Measurements from ENCODE around the gene PAQR7. TPM values are rescaled to one million over a fixed set of nuclear protein-coding genes. Genes with fewer than 3 reads are reported as not detected.

Gene PAQR7
- total and polyA plus RNA-seq, 3 experiments from 2014 or later = 0.09 to 8.1 (median 7.9) TPM

GRCh38 chr1:25878690-25879089, 3.2 kb upstream of the PAQR7 start:
- POLR2A ChIA-PET = no interaction called here

GRCh38 chr1:25877155-25877554, 1.6 kb upstream of the PAQR7 start:
- H3K9me3 ChIP-seq (ENCODE audit: low read length) = no peaks in the 10 kb centered on the region
- H3K27ac Mint-ChIP-seq = peak overlapping the region in 1 of 8 donors; percentile 61
- H3K36me3 Mint-ChIP-seq = no peaks in the 10 kb centered on the region
- H3K4me3 Mint-ChIP-seq = no peak overlapping the region
- ChIA-PET POLR2A (no interaction called here), CTCF (no interaction called here)
- H3K27me3 Mint-ChIP-seq = peaks cover 0 to 6% of the 10 kb centered on the region in 2 donors
- no peak overlapping the region for H3K4me3 ChIP-seq (ENCODE audit: low read length)
- H3K27me3 ChIP-seq (ENCODE audit: insufficient read depth, low read length, poor library complexity, severe bottlenecking) = no peaks in the 10 kb centered on the region
- H3K36me3 ChIP-seq (ENCODE audit: insufficient read depth, low read length) = no peaks in the 10 kb centered on the region
- no peaks in the 10 kb centered on the region for H3K9me3 Mint-ChIP-seq
- H3K4me1 ChIP-seq (ENCODE audit: insufficient read depth, low read length) = peaks cover 11% of the 10 kb centered on the region
- DNase-seq = no peak
- peaks cover 5 to 10% (median 8%) of the 10 kb centered on the region in 3 donors for H3K4me1 Mint-ChIP-seq
- no peak overlapping the region for H3K27ac ChIP-seq (ENCODE audit: low read depth, low read length)

More at GRCh38 chr1:25878690-25879089, 3.2 kb upstream of the PAQR7 start:
- Mint-ChIP-seq H3K27ac (peak overlapping the region in 1 of 8 donors; percentile 63), H3K4me1 (peaks cover 5 to 10% (median 8%) of the 10 kb centered on the region in 3 donors), H3K9me3 (no peaks in the 10 kb centered on the region), H3K36me3 (no peaks in the 10 kb centered on the region), H3K27me3 (peaks cover 0 to 6% of the 10 kb centered on the region in 2 donors), H3K4me3 (no peak overlapping the region)
- Histone ChIP-seq H3K9me3 (ENCODE audit: low read length) (no peaks in the 10 kb centered on the region), H3K27ac (ENCODE audit: low read depth, low read length) (no peak overlapping the region), H3K4me3 (ENCODE audit: low read length) (no peak overlapping the region), H3K27me3 (ENCODE audit: insufficient read depth, low read length, poor library complexity, severe bottlenecking) (no peaks in the 10 kb centered on the region), H3K4me1 (ENCODE audit: insufficient read depth, low read length) (peaks cover 11% of the 10 kb centered on the region), H3K36me3 (ENCODE audit: insufficient read depth, low read length) (no peaks in the 10 kb centered on the region)
- no peak for DNase-seq
- CTCF ChIA-PET = no interaction called here

GRCh38 chr1:25876693-25877077, 1.2 kb upstream of the PAQR7 start:
- CTCF ChIA-PET = interaction anchor here (1.5 to 2.1 kb wide), 3 partner anchors 10 to 121 kb away, joined by 4 to 6 read pairs (median 5); partner anchors contain the start of gene PAFAH2
- Mint-ChIP-seq H3K36me3 (no peaks in the 10 kb centered on the region), H3K4me1 (peaks cover 5 to 10% (median 8%) of the 10 kb centered on the region in 3 donors), H3K27me3 (peaks cover 0 to 6% of the 10 kb centered on the region in 2 donors), H3K4me3 (peak overlapping the region in 5 of 7 donors; percentile 33 to 86 (median 83)), H3K27ac (peak overlapping the region in 4 of 8 donors; percentile 13 to 96 (median 45)), H3K9me3 (no peaks in the 10 kb centered on the region)
- no peaks in the 10 kb centered on the region for H3K27me3 ChIP-seq (ENCODE audit: insufficient read depth, low read length, poor library complexity, severe bottlenecking)
- H3K4me1 ChIP-seq (ENCODE audit: insufficient read depth, low read length) = peaks cover 11% of the 10 kb centered on the region
- no peaks in the 10 kb centered on the region for H3K36me3 ChIP-seq (ENCODE audit: insufficient read depth, low read length)
- POLR2A ChIA-PET = no interaction called here
- DNase-seq = no peak
- H3K27ac ChIP-seq (ENCODE audit: low read depth, low read length) = no peak overlapping the region
- no peaks in the 10 kb centered on the region for H3K9me3 ChIP-seq (ENCODE audit: low read length)
- H3K4me3 ChIP-seq (ENCODE audit: low read length) = no peak overlapping the region

- H3K4me1 Mint-ChIP-seq = peaks cover 5 to 10% (median 8%) of the 10 kb centered on the region in 3 donors
Observed at GRCh38 chr1:25875856-25876692, 566 bp upstream of the PAQR7 start.

GRCh38 chr1:25874635-25875153, 814 bp downstream of the PAQR7 start:
- no peaks in the 10 kb centered on the region for H3K27me3 ChIP-seq (ENCODE audit: insufficient read depth, low read length, poor library complexity, severe bottlenecking)
- DNase-seq = no peak
- CTCF ChIA-PET = interaction anchor here (0.6 to 2.1 kb wide), 5 partner anchors 17 to 1280 kb away, joined by 3 to 10 read pairs (median 3); partner anchors contain the start of genes PAFAH2 and SLC9A1
- Mint-ChIP-seq H3K9me3 (no peaks in the 10 kb centered on the region), H3K36me3 (no peaks in the 10 kb centered on the region), H3K4me1 (peaks cover 5 to 10% (median 8%) of the 10 kb centered on the region in 3 donors), H3K4me3 (peak overlapping the region; percentile 81 to 93 (median 83)), H3K27me3 (peaks cover 0 to 5% of the 10 kb centered on the region in 2 donors), H3K27ac (peak overlapping the region in 6 of 8 donors; percentile 14 to 88 (median 54))
- no peaks in the 10 kb centered on the region for H3K9me3 ChIP-seq (ENCODE audit: low read length)
- H3K4me3 ChIP-seq (ENCODE audit: low read length) = peak overlapping the region; percentile 25
- POLR2A ChIA-PET = interaction anchor here (0.6 to 2.0 kb wide), 5 partner anchors 55 to 1598 kb away, joined by 3 to 17 read pairs (median 5); partner anchors contain the start of genes MTFR1L and PAFAH2
- H3K4me1 ChIP-seq (ENCODE audit: insufficient read depth, low read length) = peaks cover 11% of the 10 kb centered on the region
- no peaks in the 10 kb centered on the region for H3K36me3 ChIP-seq (ENCODE audit: insufficient read depth, low read length)
- H3K27ac ChIP-seq (ENCODE audit: low read depth, low read length) = peak overlapping the region; percentile 15

More at GRCh38 chr1:25875856-25876692, 566 bp upstream of the PAQR7 start:
- CTCF ChIA-PET = interaction anchor here (1.0 to 2.1 kb wide), 8 partner anchors 10 to 257 kb away, joined by 3 to 10 read pairs (median 4); partner anchors contain the start of genes MTFR1L and PAFAH2
- peak in 1 of 5 donors; percentile 57 for DNase-seq
- Mint-ChIP-seq H3K27me3 (peaks cover 0 to 6% of the 10 kb centered on the region in 2 donors), H3K36me3 (no peaks in the 10 kb centered on the region), H3K9me3 (no peaks in the 10 kb centered on the region), H3K27ac (peak overlapping the region; percentile 5 to 96 (median 66)), H3K4me3 (peak overlapping the region; percentile 37 to 92 (median 83))
- Histone ChIP-seq H3K4me1 (ENCODE audit: insufficient read depth, low read length) (peaks cover 11% of the 10 kb centered on the region), H3K27me3 (ENCODE audit: insufficient read depth, low read length, poor library complexity, severe bottlenecking) (no peaks in the 10 kb centered on the region), H3K27ac (ENCODE audit: low read depth, low read length) (peak overlapping the region; percentile 43), H3K9me3 (ENCODE audit: low read length) (no peaks in the 10 kb centered on the region), H3K4me3 (ENCODE audit: low read length) (peak overlapping the region; percentile 50), H3K36me3 (ENCODE audit: insufficient read depth, low read length) (no peaks in the 10 kb centered on the region)
- POLR2A ChIA-PET = interaction anchor here (0.8 to 2.0 kb wide), 4 partner anchors 12 to 624 kb away, joined by 3 to 17 read pairs (median 5); partner anchors contain the start of genes MTFR1L and PAFAH2

- H3K4me1 Mint-ChIP-seq = peaks cover 5 to 10% (median 8%) of the 10 kb centered on the region in 3 donors
- POLR2A ChIA-PET = interaction anchor here (2.0 kb wide), 1 partner anchor 54 kb away, joined by 17 read pairs; the partner anchor contains the start of gene MTFR1L
- H3K4me3 Mint-ChIP-seq = peak overlapping the region in 1 of 7 donors; percentile 93
- no peaks in the 10 kb centered on the region for H3K36me3 Mint-ChIP-seq
- DNase-seq = no peak
- CTCF ChIA-PET = interaction anchor here (1.1 kb wide), 1 partner anchor 22 kb away, joined by 3 read pairs; no protein-coding TSS in a partner anchor
- no peaks in the 10 kb centered on the region for H3K36me3 ChIP-seq (ENCODE audit: insufficient read depth, low read length)
- H3K4me1 ChIP-seq (ENCODE audit: insufficient read depth, low read length) = peaks cover 11% of the 10 kb centered on the region
- H3K27ac Mint-ChIP-seq = no peak overlapping the region
- no peaks in the 10 kb centered on the region for H3K27me3 ChIP-seq (ENCODE audit: insufficient read depth, low read length, poor library complexity, severe bottlenecking)
- peak overlapping the region; percentile 15 for H3K27ac ChIP-seq (ENCODE audit: low read depth, low read length)
- H3K27me3 Mint-ChIP-seq = peaks cover 0 to 4% of the 10 kb centered on the region in 2 donors
- H3K9me3 Mint-ChIP-seq = no peaks in the 10 kb centered on the region
- H3K9me3 ChIP-seq (ENCODE audit: low read length) = no peaks in the 10 kb centered on the region
- peak overlapping the region; percentile 25 for H3K4me3 ChIP-seq (ENCODE audit: low read length)
Observed at GRCh38 chr1:25874209-25874608, 1.3 kb downstream of the PAQR7 start.

GRCh38 chr1:25873120-25873519, 2.4 kb downstream of the PAQR7 start:
- Histone ChIP-seq H3K27ac (ENCODE audit: low read depth, low read length) (no peak overlapping the region), H3K9me3 (ENCODE audit: low read length) (no peaks in the 10 kb centered on the region), H3K4me3 (ENCODE audit: low read length) (no peak overlapping the region), H3K27me3 (ENCODE audit: insufficient read depth, low read length, poor library complexity, severe bottlenecking) (no peaks in the 10 kb centered on the region), H3K4me1 (ENCODE audit: insufficient read depth, low read length) (peaks cover 11% of the 10 kb centered on the region), H3K36me3 (ENCODE audit: insufficient read depth, low read length) (no peaks in the 10 kb centered on the region)
- no peak for DNase-seq
- Mint-ChIP-seq H3K4me3 (no peak overlapping the region), H3K27ac (peak overlapping the region in 1 of 8 donors; percentile 33), H3K9me3 (no peaks in the 10 kb centered on the region), H3K27me3 (peaks cover 0 to 4% of the 10 kb centered on the region in 2 donors), H3K36me3 (no peaks in the 10 kb centered on the region), H3K4me1 (peaks cover 5 to 10% (median 8%) of the 10 kb centered on the region in 3 donors)
- ChIA-PET CTCF (no interaction called here), POLR2A (no interaction called here)
